MCF 10A (cell line): Measurements from ENCODE around the gene RNASEH1. TPM values are rescaled to one million over a fixed set of nuclear protein-coding genes. Genes with fewer than 3 reads are reported as not detected.

Source experiments
- Bru-seq: library from RNA; stranded (reverse); fragments of 400-500 nt; gene quantifications from one replicate; lab custom pipeline; 2021; lab: Mats Ljungman, UMichigan
- BruChase-seq, 2 experiments: library from RNA; stranded (reverse); fragments of 400-500 nt; gene quantifications; one replicate each; lab custom pipeline; 2021; lab: Mats Ljungman, UMichigan
- BruUV-seq: library from RNA; stranded (reverse); fragments of 400-500 nt; replicated peaks from 2 replicates; lab custom pipeline; 2021; lab: Mats Ljungman, UMichigan
- CTCF ChIA-PET: fragments of 300-600 bp; sonication (Branson Sonifier 250); formaldehyde crosslinking; extraction: SDS; loops from one replicate; lab custom pipeline; 2021; ENCODE audit warnings: antibody characterized with exemption, inconsistent platforms; lab: Yijun Ruan, JAX
- POLR2A ChIA-PET: fragments of 300-600, 350-650 bp; sonication (Branson Sonifier 250); formaldehyde crosslinking; extraction: SDS; loops from one replicate; lab custom pipeline; 2020; ENCODE audit warnings: antibody characterized with exemption, inconsistent platforms; lab: Yijun Ruan, JAX
- DNase-seq: peaks from one replicate; pipeline ENCODE4 v3.0.0-alpha.2; 2018; ENCODE audit not compliant: unreplicated experiment
- H3K27ac Mint-ChIP-seq: one replicate; pipeline ENCODE4 v1.8.0; 2022; ENCODE audit warnings: mild to moderate bottlenecking, low read depth, mixed read lengths; ENCODE audit not compliant: unreplicated experiment
- H3K27me3 Mint-ChIP-seq: one replicate; pipeline ENCODE4 v1.8.0; 2022; ENCODE audit warnings: mixed read lengths; ENCODE audit not compliant: insufficient read depth, unreplicated experiment
- H3K36me3 Mint-ChIP-seq: one replicate; pipeline ENCODE4 v1.8.0; 2022; ENCODE audit warnings: mild to moderate bottlenecking, moderate library complexity, mixed read lengths; ENCODE audit not compliant: insufficient read depth, unreplicated experiment
- H3K4me1 Mint-ChIP-seq: one replicate; pipeline ENCODE4 v1.8.0; 2022; ENCODE audit warnings: mixed read lengths; ENCODE audit not compliant: insufficient read depth, unreplicated experiment
- H3K4me3 Mint-ChIP-seq: one replicate; pipeline ENCODE4 v1.8.0; 2022; ENCODE audit warnings: mild to moderate bottlenecking, moderate library complexity, mixed read lengths; ENCODE audit not compliant: unreplicated experiment
- H3K9me3 Mint-ChIP-seq: one replicate; pipeline ENCODE4 v1.8.0; 2022; ENCODE audit warnings: mixed read lengths; ENCODE audit not compliant: unreplicated experiment
- CTCF ChIP-seq: fragments of 200-600 bp; IDR thresholded peaks from one replicate; pipeline ENCODE4 v1.8.0; 2022; ENCODE audit warnings: antibody characterized with exemption, mild to moderate bottlenecking; ENCODE audit not compliant: unreplicated experiment
- intact Hi-C: fragments of 100-400 bp; cut with micrococcal nuclease; formaldehyde crosslinking; loops from 2 replicates; pipeline ENCODE4 v1.14.1; 2022
- long read RNA-seq: library from polyadenylated mRNA; stranded (forward); transcript quantifications from one replicate; pipeline ENCODE4 v2.0.0, GENCODE V29; 2022
- total RNA-seq: library from RNA; stranded (reverse); gene quantifications from 2 replicates; pipeline ENCODE4 v1.2.3, GENCODE V29; 2022

Gene RNASEH1
- 43.2 and 48.3 TPM in 2 replicates for total RNA-seq
- Bru-seq, nascent RNA: percentile 91 among the genes with signal in this experiment
- percentile 91 among the genes with signal in this experiment for BruChase-seq, experiment 1, labeled RNA remaining after a 6-hour chase
- BruChase-seq, experiment 2, labeled RNA remaining after a 2-hour chase: percentile 90 among the genes with signal in this experiment
- long read RNA-seq, transcript RNASEH1-201 (8 exons, 1,887 nt): major isoform, 106 of 133 reads
- long read RNA-seq, partial matches to known transcripts: 17 of 133 reads
- long read RNA-seq, other reads (novel, unspliced or antisense): 10 of 133 reads

GRCh38 chr2:3558205-3559014 lies at the start of gene RNASEH1:
TSS of gene RNASEH1 (minus strand) at chr2:3558333. CDS start at chr2:3558260, 73 bp downstream.
- TSS peak; percentile 76 for BruUV-seq
- H3K4me1 Mint-ChIP-seq: peaks cover 10% of the 10 kb centered on the region
- ChIA-PET CTCF (interaction anchor here (0.6 to 1.6 kb wide), 3 partner anchors 21 to 93 kb away, joined by 3 to 5 read pairs (median 3); no protein-coding TSS in a partner anchor), POLR2A (interaction anchor here (0.6 to 2.7 kb wide), 26 partner anchors 9 to 1828 kb away, joined by 3 to 31 read pairs (median 5); partner anchors contain the start of genes ADI1, EIPR1, RPS7 and TRAPPC12)
- TF ChIP-seq CTCF: no peak
- H3K27ac Mint-ChIP-seq: peak within 1 kb of the TSS; percentile 95
- no peaks in the 10 kb centered on the region for H3K27me3 Mint-ChIP-seq
- no peaks in the 10 kb centered on the region for H3K9me3 Mint-ChIP-seq
- peak; percentile 98 for DNase-seq
- peak within 1 kb of the TSS; percentile 79 for H3K4me3 Mint-ChIP-seq
- H3K36me3 Mint-ChIP-seq: peaks cover 55% of the 10 kb centered on the region
- intact Hi-C loops: loop anchor here (1.0 to 2.0 kb wide), 4 partner anchors 17 to 92 kb away; partner anchors contain the start of genes ADI1 and RPS7

- H3K36me3 Mint-ChIP-seq: no peaks in the 10 kb centered on the region
- H3K9me3 Mint-ChIP-seq: no peaks in the 10 kb centered on the region
- no peak for DNase-seq
- TF ChIP-seq CTCF: no peak
- no peak overlapping the region for H3K27ac Mint-ChIP-seq
- no peak overlapping the region for H3K4me3 Mint-ChIP-seq
- intact Hi-C loops: no loop called here
- ChIA-PET POLR2A (no interaction called here), CTCF (no interaction called here)
- H3K4me1 Mint-ChIP-seq: no peaks in the 10 kb centered on the region
- H3K27me3 Mint-ChIP-seq: no peaks in the 10 kb centered on the region
- BruUV-seq: no TSS peak
Measured at GRCh38 chr2:3606370-3607201, 48.5 kb upstream of the RNASEH1 start.

GRCh38 chr2:3606028-3606369 lies 47.9 kb upstream of the RNASEH1 start:
- no peaks in the 10 kb centered on the region for H3K4me1 Mint-ChIP-seq
- ChIA-PET CTCF (no interaction called here), POLR2A (no interaction called here)

More at GRCh38 chr2:3606028-3606369, 47.9 kb upstream of the RNASEH1 start:
- no TSS peak for BruUV-seq
- no peaks in the 10 kb centered on the region for H3K27me3 Mint-ChIP-seq
- no peaks in the 10 kb centered on the region for H3K36me3 Mint-ChIP-seq
- no peaks in the 10 kb centered on the region for H3K9me3 Mint-ChIP-seq
- TF ChIP-seq CTCF: no peak
- intact Hi-C loops: no loop called here
- no peak overlapping the region for H3K4me3 Mint-ChIP-seq
- no peak overlapping the region for H3K27ac Mint-ChIP-seq
- no peak for DNase-seq
